Activated T-cell treated with anti-CD3 and anti-CD28 coated beads, Interleukin-2, amount 50 U/mL, for 72 hours (primary cell): Measurements from ENCODE around the gene PLA2R1. TPM values are rescaled to one million over a fixed set of nuclear protein-coding genes. Genes with fewer than 3 reads are reported as not detected.

Source experiments
- ATAC-seq, 2 donors: fragments of 150-1000 bp; cut with Tn5 transposase; replicated peaks in 1 of 2; 2 replicates each; pipeline ENCODE4 v1.10.0; 2021; ENCODE audit warnings: moderate library complexity in 2 of 2, mild to moderate bottlenecking in 1 of 2
- DNase-seq, 2 donors: peaks; one replicate each; pipeline ENCODE4 v3.0.0; 2021 to 2022; ENCODE audit warnings: mixed read lengths in 1 of 2
- H3K27ac Mint-ChIP-seq: one replicate; pipeline ENCODE4 v1.8.0; 2022; ENCODE audit warnings: mild to moderate bottlenecking, moderate library complexity, mixed read lengths
- H3K27me3 Mint-ChIP-seq: one replicate; pipeline ENCODE4 v1.8.0; 2022; ENCODE audit warnings: low read depth, mixed read lengths
- H3K36me3 Mint-ChIP-seq, 2 donors: one replicate each; pipeline ENCODE4 v1.8.0; 2022; ENCODE audit warnings: mixed read lengths in 2 of 2, mild to moderate bottlenecking in 1 of 2; ENCODE audit not compliant: insufficient read depth in 2 of 2
- H3K4me1 Mint-ChIP-seq: one replicate; pipeline ENCODE4 v1.8.0; 2022; ENCODE audit warnings: low read depth, mixed read lengths
- H3K4me3 Mint-ChIP-seq, 2 donors: one replicate each; pipeline ENCODE4 v1.8.0; 2022; ENCODE audit warnings: mild to moderate bottlenecking in 2 of 2, mixed read lengths in 2 of 2, moderate library complexity in 2 of 2
- H3K9me3 Mint-ChIP-seq, 2 donors: one replicate each; pipeline ENCODE4 v1.8.0; 2022; ENCODE audit warnings: mixed read lengths in 2 of 2
- total RNA-seq, 2 donors: library from RNA; stranded (reverse); gene quantifications; one replicate each; pipeline ENCODE4 v1.2.3, GENCODE V29; 2022

The PLA2R1 gene
- total RNA-seq, 2 donors from 2014 or later = not detected

DNA sequence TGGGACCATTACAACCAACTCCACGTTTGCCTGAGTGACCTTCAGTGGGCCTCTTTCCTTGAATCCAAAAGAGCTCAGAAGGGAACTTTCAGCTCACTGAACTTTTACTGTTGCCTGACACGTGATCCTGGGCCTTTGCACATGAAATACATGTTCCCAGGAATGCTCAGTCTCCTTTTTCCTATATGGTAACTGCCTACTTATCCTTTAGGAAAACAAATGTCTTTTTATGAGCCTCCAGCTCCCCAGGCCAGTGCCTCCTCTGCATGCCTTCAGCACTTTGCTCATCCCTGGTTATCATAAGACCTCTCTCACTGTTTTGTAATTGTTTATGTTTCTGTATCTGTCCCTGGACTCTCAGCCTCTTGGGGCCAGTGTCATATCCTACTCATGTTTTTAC is 5.1 kb downstream of the PLA2R1 start:
- Mint-ChIP-seq H3K27me3 (peaks cover 44% of the 10 kb centered on the region), H3K27ac (no peak overlapping the region)

DNA sequence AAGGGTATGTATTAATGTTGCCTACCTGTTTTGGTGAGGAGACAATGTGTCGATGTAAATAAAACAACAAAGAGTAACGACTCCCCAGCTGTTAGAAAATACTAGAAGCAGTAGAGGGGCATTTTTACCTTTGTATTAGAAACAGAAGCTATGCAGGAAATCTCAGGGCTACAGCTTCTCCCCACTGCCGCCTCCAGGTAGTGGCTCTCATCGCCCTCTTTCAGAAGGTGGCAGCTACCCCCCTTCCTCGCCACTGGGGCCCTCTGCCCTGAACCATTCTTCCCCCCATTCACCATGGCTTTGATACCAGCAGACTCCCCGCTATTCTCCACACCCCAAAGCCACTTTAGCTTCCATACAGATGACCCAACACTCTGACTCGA is 6.7 kb downstream of the PLA2R1 start:
- no peaks in the 10 kb centered on the region for H3K9me3 Mint-ChIP-seq
- H3K27ac Mint-ChIP-seq = no peak overlapping the region
- ATAC-seq (no peak), DNase-seq (no peak)
- H3K27me3 Mint-ChIP-seq = peaks cover 56% of the 10 kb centered on the region
- H3K4me1 Mint-ChIP-seq = no peaks in the 10 kb centered on the region
- no peak overlapping the region for H3K4me3 Mint-ChIP-seq
- no peaks in the 10 kb centered on the region for H3K36me3 Mint-ChIP-seq

More for the DNA sequence above, 5.1 kb downstream of the PLA2R1 start:
- Mint-ChIP-seq H3K4me1 (no peaks in the 10 kb centered on the region), H3K36me3 (no peaks in the 10 kb centered on the region), H3K9me3 (no peaks in the 10 kb centered on the region), H3K4me3 (no peak overlapping the region)
- ATAC-seq = no peak
- no peak for DNase-seq

DNA sequence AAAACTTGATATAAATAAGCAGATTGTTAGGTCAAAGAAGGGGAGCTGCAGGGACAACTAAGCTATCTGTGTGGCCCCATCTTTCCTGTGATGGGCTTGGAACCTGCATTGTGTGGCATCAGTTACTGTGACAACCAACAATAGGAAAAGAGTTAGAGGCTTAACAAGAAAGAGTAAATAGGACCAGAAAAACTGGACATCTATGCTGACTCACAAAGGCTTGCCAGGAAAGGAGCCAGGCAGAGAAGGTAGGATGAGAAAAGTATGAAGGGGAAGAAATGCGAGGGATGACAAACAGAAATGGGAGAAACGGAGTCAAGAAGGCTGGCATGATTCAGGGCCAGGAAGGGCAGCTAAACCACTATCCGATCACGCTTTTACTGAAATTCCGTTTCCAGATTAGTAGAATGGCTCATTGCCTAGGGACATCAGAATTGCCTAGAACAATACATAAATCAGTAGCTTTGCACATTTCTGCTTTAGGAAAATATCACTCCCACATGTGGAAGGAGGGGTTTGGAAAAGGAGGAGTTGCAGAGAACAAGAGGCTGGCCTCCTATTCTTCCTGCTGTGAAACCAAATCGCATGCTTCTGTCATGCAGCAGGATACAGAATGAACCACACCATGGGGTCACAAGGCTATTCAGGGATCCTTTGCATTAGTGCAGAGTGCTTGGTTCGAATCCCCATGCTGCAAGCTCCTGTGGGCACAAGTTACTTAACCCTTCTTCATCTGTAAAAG is 7.3 kb downstream of the PLA2R1 start:
- ATAC-seq (no peak), DNase-seq (no peak)
- no peaks in the 10 kb centered on the region for H3K36me3 Mint-ChIP-seq
- H3K27me3 Mint-ChIP-seq = peaks cover 56% of the 10 kb centered on the region
- no peak overlapping the region for H3K27ac Mint-ChIP-seq
- no peak overlapping the region for H3K4me3 Mint-ChIP-seq
- no peaks in the 10 kb centered on the region for H3K9me3 Mint-ChIP-seq
- no peaks in the 10 kb centered on the region for H3K4me1 Mint-ChIP-seq

DNA sequence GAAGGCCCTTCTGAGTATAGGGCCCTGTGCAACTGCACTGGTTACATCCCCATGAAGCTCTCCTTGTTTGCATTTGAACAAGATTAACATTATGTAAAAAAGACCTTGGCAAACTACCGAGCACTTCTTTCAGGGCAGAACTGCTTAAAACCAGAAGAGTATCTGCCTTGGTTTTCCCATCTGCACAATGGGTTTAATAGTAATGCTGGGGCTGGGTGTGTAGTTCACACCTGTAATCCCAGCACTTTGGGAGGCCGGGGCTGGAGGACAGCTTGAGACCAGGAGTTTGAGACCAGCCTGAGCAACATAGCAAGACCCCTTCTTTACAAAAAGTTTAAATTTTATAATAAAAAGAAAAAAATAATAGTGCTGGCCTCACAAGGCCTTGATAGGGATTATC is 8.5 kb downstream of the PLA2R1 start:
- Mint-ChIP-seq H3K27ac (no peak overlapping the region), H3K4me3 (no peak overlapping the region), H3K9me3 (no peaks in the 10 kb centered on the region), H3K27me3 (peaks cover 47% of the 10 kb centered on the region), H3K4me1 (no peaks in the 10 kb centered on the region), H3K36me3 (no peaks in the 10 kb centered on the region)
- ATAC-seq (no peak), DNase-seq (no peak)

DNA sequence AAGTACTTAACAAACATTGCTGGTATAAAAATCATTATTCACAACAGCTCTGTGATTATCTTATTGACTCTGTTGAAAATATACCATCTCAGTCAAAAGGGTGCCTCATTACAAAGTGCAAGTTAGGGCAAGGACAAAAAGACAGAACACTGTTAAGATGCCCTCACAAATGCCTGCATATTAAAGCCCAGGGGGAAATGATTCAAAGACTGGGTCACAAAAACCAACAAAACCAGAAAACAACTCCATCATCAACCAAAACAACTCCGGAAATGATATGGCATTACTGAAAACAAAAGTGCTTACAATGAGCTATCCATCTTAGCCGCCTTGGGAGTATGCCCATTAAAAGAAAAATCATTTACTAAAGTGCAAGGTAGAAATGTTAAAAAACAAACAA is 9.9 kb downstream of the PLA2R1 start:
- Mint-ChIP-seq H3K27ac (peak overlapping the region; percentile 82), H3K27me3 (peaks cover 36% of the 10 kb centered on the region), H3K36me3 (no peaks in the 10 kb centered on the region), H3K4me1 (no peaks in the 10 kb centered on the region), H3K9me3 (no peaks in the 10 kb centered on the region), H3K4me3 (peak overlapping the region in 1 of 2 donors; percentile 31)
- DNase-seq (peak in 1 of 2 donors; percentile 5), ATAC-seq (peak; percentile 50 to 72)

DNA sequence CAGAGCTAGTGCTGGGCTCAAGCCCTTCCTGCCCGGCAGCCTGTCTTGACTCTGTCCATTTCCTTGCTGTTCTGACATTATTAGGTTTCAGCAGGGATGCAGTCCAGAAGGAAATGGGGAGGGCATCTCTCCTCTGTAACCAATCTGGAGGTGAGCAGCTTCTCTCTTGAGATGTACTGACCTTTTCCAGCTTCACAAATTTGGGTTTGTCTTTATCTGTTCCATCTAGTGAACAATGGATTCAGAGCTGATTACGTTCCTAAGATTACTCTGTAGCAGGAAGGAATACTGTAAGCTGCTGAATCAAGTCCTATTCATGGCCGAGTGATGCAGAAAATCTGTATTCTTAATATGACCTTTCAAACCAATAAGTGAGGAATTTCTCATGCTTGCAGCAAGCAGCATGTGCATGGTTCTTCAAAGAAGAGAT is 11.0 kb downstream of the PLA2R1 start:
- Mint-ChIP-seq H3K27ac (no peak overlapping the region), H3K4me3 (no peak overlapping the region), H3K27me3 (peaks cover 33% of the 10 kb centered on the region), H3K4me1 (no peaks in the 10 kb centered on the region), H3K9me3 (no peaks in the 10 kb centered on the region), H3K36me3 (no peaks in the 10 kb centered on the region)
- no peak for ATAC-seq
- no peak for DNase-seq

DNA sequence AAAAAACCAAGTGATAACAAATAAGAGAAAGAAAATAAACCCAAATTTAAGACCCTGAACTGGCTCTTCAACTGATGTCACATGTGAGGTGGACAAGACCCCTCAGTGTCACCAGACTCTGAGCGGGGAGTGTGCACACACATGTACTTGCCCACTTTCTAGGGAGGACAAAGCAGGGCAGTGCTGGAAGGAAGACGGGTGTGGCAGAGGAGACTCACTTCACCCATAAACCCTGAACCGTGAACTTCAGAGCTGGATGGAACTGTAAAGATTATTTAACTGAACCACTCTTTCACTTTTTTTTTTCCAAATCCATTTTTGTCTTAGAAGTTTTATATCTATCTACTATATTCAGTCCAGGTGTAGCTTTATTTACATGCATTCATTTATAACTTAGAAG is 12.3 kb downstream of the PLA2R1 start:
- Mint-ChIP-seq H3K4me1 (no peaks in the 10 kb centered on the region), H3K36me3 (no peaks in the 10 kb centered on the region), H3K4me3 (no peak overlapping the region), H3K27ac (no peak overlapping the region), H3K27me3 (peaks cover 30% of the 10 kb centered on the region), H3K9me3 (no peaks in the 10 kb centered on the region)
- DNase-seq (no peak), ATAC-seq (no peak)

DNA sequence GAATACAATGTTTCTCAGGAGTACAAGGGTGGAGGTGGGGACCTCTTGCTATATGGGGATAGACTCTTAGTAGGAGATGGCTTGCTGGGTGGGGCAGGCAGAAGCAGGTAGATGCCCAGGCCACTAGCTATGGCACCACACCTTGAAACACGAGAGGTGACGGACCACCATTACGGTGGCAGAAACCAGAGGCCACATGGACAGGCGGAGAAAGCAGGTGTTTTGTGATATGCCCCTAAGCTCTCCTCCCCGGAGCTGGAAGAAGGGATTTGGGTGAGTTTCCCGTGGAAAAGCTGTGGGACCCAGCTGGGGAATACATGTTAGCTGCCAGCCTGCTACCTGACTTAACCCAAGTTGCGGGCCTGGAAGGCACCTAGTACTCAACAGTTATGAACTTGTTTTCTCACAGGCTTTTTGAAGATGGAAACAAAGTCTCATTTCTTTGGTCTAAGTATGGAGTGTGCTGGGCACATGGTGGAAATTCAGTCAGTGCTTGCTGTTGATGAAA is 16.7 kb downstream of the PLA2R1 start:
- H3K9me3 Mint-ChIP-seq = no peaks in the 10 kb centered on the region
- no peak overlapping the region for H3K4me3 Mint-ChIP-seq
- DNase-seq (no peak), ATAC-seq (no peak)
- H3K36me3 Mint-ChIP-seq = no peaks in the 10 kb centered on the region
- no peak overlapping the region for H3K27ac Mint-ChIP-seq
- peaks cover 22% of the 10 kb centered on the region for H3K4me1 Mint-ChIP-seq
- peaks cover 13% of the 10 kb centered on the region for H3K27me3 Mint-ChIP-seq

DNA sequence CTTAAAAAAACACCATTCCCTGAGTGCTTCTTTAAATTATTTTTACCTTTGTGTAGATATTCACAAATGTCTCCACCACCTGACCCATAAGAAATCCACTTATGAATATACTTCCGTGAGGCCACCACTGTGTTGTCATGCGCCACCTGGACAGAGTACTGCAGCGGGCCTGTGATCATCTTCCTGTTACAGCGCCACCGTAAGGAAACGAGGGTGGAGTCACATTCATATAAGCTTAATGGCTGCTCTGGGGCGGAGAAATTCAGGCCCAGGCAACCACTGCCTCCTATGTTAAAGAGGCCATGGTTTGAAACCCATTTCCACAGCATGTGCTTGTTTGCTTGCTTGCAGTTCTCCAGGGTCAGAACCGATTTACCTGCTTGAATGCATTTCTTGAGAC is 17.7 kb downstream of the PLA2R1 start:
- Mint-ChIP-seq H3K27me3 (peaks cover 13% of the 10 kb centered on the region), H3K4me1 (peaks cover 22% of the 10 kb centered on the region), H3K27ac (no peak overlapping the region), H3K9me3 (no peaks in the 10 kb centered on the region), H3K36me3 (no peaks in the 10 kb centered on the region), H3K4me3 (no peak overlapping the region)
- ATAC-seq = no peak
- DNase-seq = no peak

DNA sequence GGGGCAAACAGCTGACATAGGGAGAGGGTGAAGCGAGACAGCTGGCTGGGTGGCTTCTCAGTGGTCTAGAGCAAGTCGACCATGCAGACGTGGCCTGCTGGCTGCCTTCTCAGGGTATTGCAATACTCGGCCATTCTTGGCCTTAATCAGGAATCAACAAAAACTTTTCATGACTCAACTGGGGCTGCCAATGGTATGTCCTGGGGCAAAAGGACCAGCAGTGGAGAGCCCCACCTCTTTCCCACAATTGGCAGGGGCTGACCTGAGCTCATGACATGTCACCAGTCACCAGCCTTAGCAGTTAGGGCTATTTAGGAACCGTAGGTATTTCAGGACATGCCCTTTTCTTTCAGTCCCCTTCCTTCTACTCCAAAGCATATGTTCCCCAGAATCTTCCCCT is 19.1 kb downstream of the PLA2R1 start:
- Mint-ChIP-seq H3K9me3 (no peaks in the 10 kb centered on the region), H3K4me3 (no peak overlapping the region), H3K27me3 (peaks cover 13% of the 10 kb centered on the region), H3K36me3 (no peaks in the 10 kb centered on the region), H3K4me1 (peaks cover 22% of the 10 kb centered on the region), H3K27ac (no peak overlapping the region)
- DNase-seq = no peak
- no peak for ATAC-seq

DNA sequence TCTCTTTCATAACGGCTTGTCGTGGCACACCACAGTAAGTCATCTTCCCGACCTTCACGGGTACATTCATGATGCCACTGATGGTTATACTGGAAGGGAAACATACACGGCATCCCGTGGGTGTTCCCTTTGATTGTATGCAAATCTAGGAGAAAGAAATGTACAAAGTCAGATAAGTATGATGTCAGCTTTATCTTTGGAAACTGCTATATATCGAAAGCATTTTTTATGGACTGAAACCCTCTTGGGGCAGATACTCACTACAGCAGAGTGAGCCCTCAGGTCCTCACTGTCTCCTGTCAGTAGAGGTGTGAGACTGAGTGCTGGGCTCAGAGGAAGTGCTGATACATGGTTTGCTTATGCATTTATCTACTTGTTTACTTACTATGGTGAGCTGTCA is 20.4 kb downstream of the PLA2R1 start:
- peak overlapping the region in 1 of 2 donors; percentile 6 for H3K4me3 Mint-ChIP-seq

DNA sequence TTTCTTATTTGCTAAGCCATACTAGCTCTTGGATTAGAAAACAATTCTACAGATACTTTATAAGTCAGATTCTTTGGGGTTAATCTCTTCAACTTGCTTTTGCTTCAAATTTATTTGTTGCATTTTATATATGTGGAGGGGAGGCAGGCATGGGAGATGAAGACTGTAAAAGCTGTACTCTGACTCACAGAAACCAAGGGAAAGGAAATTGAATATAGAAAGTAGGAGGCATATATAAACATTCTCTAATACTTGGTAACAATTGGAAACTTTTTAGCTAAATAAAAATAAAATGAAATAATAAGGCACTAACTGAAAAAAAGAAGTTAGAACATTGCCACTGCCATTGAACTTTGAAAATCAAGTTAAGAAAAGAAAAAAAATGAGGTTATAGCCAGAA is 21.3 kb downstream of the PLA2R1 start:
- Mint-ChIP-seq H3K27ac (no peak overlapping the region), H3K9me3 (no peaks in the 10 kb centered on the region), H3K36me3 (no peaks in the 10 kb centered on the region), H3K4me3 (peak overlapping the region in 1 of 2 donors; percentile 16), H3K4me1 (peaks cover 22% of the 10 kb centered on the region), H3K27me3 (peaks cover 8% of the 10 kb centered on the region)
- DNase-seq (no peak), ATAC-seq (no peak)

More for the DNA sequence above, 20.4 kb downstream of the PLA2R1 start:
- DNase-seq (peak; percentile 23 to 62), ATAC-seq (peak; percentile 96)
- Mint-ChIP-seq H3K36me3 (no peaks in the 10 kb centered on the region), H3K27ac (no peak overlapping the region), H3K27me3 (peaks cover 13% of the 10 kb centered on the region), H3K4me1 (peaks cover 22% of the 10 kb centered on the region), H3K9me3 (no peaks in the 10 kb centered on the region)

DNA sequence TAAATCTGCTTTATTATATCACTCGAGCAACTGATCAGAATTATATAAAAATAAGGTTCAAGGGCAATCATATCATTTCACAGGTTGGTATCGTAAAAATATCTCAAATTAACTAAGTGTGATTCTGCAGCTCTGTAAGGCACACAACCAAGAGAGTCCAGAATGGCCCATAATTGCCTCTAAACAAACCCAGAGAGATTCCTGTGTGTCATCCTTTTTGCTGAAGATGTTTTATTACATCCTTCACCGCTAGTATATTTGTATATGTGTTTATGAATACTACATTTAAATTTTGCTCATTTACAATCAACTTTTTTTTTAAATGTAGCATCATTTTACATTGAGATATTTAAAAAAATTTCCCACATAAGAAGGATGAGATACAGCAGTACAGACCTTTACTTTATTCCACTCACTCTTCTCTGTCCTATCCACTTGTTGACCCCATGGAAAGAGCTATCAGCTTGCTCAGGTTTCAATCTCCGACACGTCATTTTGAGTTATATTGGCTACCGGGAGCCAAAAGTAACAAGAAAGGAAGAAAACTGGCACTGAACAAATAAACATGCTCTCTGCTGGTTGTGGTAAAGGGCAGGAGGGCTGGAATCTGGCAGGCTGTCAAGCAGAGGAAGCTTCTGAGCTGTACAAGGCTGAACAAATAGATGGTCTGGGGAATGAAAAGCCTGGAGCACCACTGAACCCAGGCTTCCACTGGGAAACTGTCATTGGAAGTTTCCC is 23.1 kb downstream of the PLA2R1 start:
- Mint-ChIP-seq H3K4me1 (peaks cover 22% of the 10 kb centered on the region), H3K27me3 (peaks cover 7% of the 10 kb centered on the region), H3K27ac (no peak overlapping the region), H3K36me3 (no peaks in the 10 kb centered on the region), H3K4me3 (no peak overlapping the region), H3K9me3 (no peaks in the 10 kb centered on the region)
- DNase-seq (no peak), ATAC-seq (no peak)
